Tibial nerve (tissue), 4 donors: ENCODE measurements around the gene CTAGE9.

Source experiments
- EP300 ChIP-seq, 2 donors: sonication (generic); formaldehyde crosslinking; IDR thresholded peaks; one replicate each; pipeline ENCODE4 v1.6.1; 2017; ENCODE audit warnings: antibody characterized with exemption in 2 of 2, mild to moderate bottlenecking in 1 of 2
- POLR2A ChIP-seq, 2 donors: fragments of 450-650 bp; IDR thresholded peaks; one replicate each; pipeline ENCODE4 v1.6.1; 2017; ENCODE audit warnings: antibody characterized with exemption in 2 of 2, mild to moderate bottlenecking in 2 of 2, moderate library complexity in 2 of 2
- TF ChIP-seq, protein P1 (sequence below), 5 experiments: fragments of 200-600 bp in 3 of 5; fragments of 450-650 bp in 2 of 5; sonication (generic) in 3 of 5; IDR thresholded peaks; one replicate each; pipeline ENCODE4 v1.5.1; 2016 to 2019; ENCODE audit warnings: antibody characterized with exemption in 5 of 5, mild to moderate bottlenecking in 3 of 5, moderate library complexity in 2 of 5

DNA sequence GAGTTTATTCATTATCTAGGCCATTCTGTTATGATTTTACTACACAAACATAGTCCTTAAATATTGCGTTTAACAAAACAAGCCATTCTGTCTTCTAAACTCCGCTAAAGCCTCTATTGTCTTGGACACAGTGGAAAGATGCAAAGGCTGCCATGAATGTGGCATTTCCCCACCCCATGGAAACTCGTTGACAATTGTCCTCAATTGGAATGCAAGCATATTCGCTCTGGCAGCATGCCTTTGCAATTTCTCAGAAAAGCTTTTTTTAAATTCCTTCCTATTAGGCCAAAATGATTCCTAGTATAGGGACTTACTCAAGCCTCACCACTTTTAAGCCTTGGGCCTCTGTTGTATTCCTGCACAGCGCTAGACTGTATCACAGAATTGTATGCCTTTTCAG, 32.4 kb downstream of the CTAGE9 start:
- TF ChIP-seq, protein P1, sequence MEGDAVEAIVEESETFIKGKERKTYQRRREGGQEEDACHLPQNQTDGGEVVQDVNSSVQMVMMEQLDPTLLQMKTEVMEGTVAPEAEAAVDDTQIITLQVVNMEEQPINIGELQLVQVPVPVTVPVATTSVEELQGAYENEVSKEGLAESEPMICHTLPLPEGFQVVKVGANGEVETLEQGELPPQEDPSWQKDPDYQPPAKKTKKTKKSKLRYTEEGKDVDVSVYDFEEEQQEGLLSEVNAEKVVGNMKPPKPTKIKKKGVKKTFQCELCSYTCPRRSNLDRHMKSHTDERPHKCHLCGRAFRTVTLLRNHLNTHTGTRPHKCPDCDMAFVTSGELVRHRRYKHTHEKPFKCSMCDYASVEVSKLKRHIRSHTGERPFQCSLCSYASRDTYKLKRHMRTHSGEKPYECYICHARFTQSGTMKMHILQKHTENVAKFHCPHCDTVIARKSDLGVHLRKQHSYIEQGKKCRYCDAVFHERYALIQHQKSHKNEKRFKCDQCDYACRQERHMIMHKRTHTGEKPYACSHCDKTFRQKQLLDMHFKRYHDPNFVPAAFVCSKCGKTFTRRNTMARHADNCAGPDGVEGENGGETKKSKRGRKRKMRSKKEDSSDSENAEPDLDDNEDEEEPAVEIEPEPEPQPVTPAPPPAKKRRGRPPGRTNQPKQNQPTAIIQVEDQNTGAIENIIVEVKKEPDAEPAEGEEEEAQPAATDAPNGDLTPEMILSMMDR (IDR thresholded peaks at IDR 0.05) = no peak
- TF ChIP-seq EP300 (IDR thresholded peaks at IDR 0.05) = no peak
- no peak for TF ChIP-seq POLR2A (IDR thresholded peaks at IDR 0.05)
